Central memory CD4-positive, alpha-beta T cell (primary cell): ENCODE results near the gene NCBP2L.
"Not testable (repeated sequence)": the region's sequence is repeated elsewhere in the genome, so short reads cannot be mapped to it uniquely, and the experiment has no call there.

Experiments
- DNase-seq: peaks from one replicate; pipeline ENCODE4 v3.0.0; 2022

Gene NCBP2L

GRCh38 chrX:107752714-107753113 lies 24.8 kb upstream of the NCBP2L start:
- DNase-seq: no peak

DNA sequence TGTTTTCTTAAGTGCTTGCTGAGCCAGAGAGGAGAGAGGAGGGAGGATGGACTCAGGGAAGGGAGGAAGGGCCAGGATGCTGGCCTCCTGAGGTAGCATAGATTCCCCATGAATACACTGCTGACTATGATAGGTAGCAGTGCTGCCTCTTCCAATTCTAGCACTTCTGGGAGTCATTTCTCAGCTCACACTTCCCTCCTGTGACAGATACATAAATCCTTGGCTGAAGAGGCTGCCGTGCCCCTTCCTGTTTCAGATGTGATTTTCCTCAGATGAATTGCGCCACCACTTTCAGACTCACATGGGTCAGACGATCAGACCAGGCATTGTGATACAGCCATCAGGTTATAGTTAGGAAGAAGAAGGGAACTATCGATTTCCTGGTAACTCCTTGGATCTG lies 24.3 kb upstream of the NCBP2L start:
- DNase-seq: no peak

GRCh38 chrX:107755721-107756120 lies 21.8 kb upstream of the NCBP2L start:
- no peak for DNase-seq

- DNase-seq: no peak
Observed at GRCh38 chrX:107758231-107758766, 19.2 kb upstream of the NCBP2L start.

DNA sequence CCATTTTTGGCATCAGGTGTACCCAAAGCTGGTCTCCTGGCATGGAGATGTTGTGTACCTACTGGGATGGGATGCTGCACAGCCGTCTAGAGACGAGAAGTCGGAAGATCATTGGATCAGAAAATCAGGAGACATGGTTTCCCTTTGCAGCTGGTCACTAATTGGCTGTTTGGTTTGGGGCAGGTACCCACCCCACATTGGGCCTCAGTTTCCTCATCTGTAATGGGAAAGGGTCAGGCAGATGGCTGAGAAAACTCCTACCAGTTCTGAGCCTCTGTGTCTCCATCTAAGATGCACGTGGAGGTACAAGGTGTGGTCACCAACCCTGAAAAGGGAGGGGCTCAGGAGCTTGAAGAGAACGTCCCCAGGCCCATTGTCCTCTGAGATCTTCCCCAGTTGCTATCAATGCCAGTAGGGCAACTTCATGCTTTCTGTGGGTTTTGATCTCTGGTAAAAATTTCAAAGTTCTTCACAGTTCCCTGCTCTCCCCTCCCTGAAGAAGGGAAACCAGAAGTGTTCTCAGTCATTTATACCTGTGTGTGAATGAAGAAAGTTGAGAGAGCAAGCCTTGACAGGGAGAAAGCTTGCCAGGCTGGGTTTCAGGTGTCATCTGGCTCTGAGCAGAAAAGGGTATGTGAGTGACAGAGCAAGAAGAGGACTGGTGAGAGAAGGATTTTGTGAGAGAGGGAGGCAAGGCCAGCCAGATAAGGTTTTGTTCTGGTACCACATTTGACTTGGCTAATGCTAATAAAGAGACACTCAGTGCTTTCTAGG lies 17.0 kb upstream of the NCBP2L start:
- no peak for DNase-seq

DNA sequence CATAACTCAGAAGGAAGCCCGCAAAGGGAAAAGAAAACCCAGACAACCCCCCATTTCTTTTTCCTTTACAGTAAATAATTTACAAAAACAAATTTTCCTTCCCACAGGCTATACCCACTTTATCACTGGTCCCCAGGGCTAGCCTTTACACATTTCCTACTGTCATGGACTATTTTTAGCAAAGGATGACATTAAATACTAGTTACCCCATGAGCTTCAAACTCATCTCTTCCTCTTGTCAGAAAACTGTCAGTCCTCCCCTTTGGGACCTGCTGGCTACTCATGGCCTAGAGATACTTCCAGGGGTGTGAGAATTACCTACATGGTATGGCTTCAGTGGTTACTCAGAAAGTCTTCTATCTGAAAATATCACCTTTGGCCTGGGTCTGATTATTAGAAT lies 13.9 kb upstream of the NCBP2L start:
- DNase-seq: no peak

- no peak for DNase-seq
Observed at GRCh38 chrX:107764845-107765608, 12.5 kb upstream of the NCBP2L start.

GRCh38 chrX:107766470-107767150 lies 10.9 kb upstream of the NCBP2L start:
- no peak for DNase-seq

GRCh38 chrX:107768051-107768450 lies 9.5 kb upstream of the NCBP2L start:
- no peak for DNase-seq

DNA sequence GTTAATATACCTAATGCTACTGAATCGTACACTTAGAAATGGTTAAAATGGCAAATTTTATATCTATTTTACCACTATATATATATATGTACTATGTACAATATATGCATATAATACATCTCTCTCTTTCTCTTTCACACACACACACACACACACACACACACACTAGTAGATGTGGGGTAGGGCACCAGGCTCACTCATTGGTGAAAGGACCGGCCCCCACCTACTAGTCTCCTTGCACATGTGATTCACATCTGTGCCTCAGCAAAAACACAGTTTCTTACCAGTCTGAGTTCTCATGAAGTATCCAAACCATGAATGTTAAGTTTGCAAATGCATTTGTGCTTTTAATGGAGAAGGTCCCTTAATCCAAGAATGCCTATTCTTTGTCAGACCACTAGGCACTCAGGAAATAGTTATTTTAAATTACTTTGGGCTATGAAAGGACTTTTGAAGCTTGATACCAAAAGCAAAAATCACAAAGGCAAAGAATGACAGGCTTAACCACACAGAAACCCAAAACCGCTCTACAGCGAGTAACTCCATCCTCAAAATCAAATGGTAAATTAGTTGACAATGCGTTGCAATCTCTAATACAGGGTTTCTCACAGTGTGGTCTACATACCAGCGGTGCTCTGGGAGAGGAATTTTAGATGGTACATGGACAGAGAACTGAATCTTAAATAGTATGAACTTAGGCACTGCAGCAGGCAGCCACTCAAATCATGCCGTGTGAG lies 7.8 kb upstream of the NCBP2L start:
- no peak for DNase-seq

DNA sequence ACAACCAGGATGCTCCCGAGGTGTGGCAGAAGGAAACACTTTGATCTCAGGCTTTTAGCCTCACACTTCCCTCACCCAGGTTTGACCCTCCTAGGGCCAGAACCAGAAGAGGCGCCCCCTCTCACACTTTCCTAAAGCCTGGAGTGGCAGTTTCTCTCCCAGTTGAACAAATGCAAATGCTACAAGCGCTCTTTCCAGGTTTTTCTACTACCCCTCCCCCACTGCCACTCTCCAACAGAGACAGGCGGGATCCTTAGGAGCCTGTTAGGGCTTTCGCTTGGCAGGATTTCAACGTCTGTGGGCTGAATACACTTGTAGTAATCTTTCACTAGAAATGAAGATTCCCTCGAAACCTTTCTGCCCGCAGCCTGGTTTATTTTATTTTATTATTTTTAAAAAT lies 4.3 kb upstream of the NCBP2L start:
- no peak for DNase-seq

DNA sequence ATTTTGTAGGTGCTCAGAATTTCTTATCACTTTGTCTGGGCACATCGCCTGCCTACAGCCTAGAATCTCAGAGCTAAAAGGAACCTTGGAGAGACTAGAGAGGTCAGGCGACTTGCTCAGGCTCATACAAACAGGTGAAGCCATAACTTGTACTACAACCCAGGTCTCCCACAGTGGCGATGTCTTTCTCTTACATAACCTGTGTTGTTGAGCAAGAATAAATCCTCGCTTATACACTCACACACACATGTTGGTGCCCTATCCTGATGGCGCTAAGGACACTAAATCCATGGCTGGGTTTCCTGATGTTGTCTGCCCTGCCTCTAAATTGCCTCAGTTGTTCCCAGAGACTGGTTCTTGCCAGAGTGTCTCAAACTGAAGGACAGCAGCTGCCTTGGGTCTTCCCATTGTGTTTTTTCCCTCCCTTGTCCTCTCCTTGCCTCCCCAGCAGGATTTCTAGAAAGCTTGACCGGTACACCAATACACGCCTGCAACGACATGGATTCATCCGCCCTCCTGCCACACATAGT lies 3.6 kb upstream of the NCBP2L start:
- DNase-seq: no peak

GRCh38 chrX:107775000-107775733 lies 2.4 kb upstream of the NCBP2L start:
- DNase-seq: no peak

- DNase-seq: peak; percentile 59
Observed at GRCh38 chrX:107775734-107776511, 1.6 kb upstream of the NCBP2L start, which contains the start of gene TSC22D3. TSS of gene TSC22D3 (minus strand) at chrX:107775787. CDS start at chrX:107775419, 368 bp downstream.

GRCh38 chrX:107776649-107777535 lies 641 bp upstream of the NCBP2L start:
- DNase-seq: peak; percentile 81

- DNase-seq: no peak
Observed at GRCh38 chrX:107780525-107780924, 3.0 kb downstream of the NCBP2L start.

DNA sequence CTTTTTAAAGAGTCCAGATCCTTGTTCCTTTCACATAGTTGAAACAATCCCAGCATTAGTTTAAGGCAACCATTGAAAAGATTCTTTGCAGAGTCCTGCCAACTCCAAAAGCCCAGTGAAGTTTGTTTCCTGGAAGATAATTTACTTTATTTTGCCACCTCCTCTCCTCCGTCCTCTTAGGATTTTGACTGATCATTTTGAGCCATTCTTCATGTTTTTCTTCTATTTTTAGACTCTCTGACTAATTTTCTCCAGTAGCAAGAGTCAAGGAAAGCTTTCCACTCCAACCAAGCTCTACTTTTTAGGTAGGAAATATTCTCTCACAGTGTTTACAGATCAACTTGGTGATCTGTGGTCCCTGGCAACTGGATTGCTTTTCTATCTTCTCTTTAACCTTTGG lies 10.3 kb downstream of the NCBP2L start:
- DNase-seq: no peak

DNA sequence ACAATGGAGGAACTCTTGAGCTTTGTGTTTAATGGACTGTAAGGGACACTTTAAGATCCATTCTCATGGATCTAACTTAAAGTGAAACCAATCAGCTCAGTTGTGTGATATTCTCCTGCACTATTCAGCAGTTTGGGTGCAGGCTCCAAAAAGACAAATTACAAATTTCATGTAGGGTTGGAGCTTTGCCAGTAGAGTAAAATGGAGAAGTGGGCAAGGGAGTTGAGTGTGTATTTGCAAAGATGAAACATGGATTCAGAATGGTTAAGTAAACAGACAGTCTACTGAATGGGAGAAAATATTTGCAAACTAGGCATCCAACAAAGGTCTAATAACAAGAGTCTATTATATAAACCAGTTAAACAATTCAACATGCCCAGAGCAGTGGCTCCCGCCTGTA lies 26.9 kb downstream of the NCBP2L start:
- no peak for DNase-seq

DNA sequence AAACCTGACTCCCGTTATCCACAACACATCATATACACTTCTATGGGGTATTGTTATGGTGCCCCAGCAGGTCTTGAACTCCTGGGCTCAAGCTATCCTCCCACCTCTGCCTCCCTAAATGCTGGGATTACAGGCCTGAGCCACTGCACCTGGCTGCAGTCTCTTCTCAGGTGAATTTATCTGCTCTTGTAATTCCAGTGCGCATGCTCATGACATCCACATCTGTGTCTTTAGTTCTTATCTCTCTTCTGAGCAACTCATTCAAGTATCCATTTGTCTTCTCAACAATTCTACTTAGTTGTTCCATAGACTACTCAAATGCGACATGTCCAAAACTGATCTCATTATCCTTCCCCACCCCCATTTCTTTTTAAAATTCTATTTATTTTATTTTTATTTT lies 27.6 kb downstream of the NCBP2L start:
- DNase-seq: no peak

GRCh38 chrX:107810053-107810452 lies 32.5 kb downstream of the NCBP2L start:
- not testable (repeated sequence) for DNase-seq
